AG04450 (cell line): ENCODE data around the gene SMOC1. TPM values are rescaled to one million over a fixed set of nuclear protein-coding genes. Genes with fewer than 3 reads are reported as not detected.

Experiments used
- CTCF ChIA-PET: fragments of 300-600, 350-600 bp; formaldehyde crosslinking; extraction: SDS; loops from one replicate; lab custom pipeline; 2022; ENCODE audit warnings: antibody characterized with exemption, inconsistent platforms; lab: Charles Lee
- POLR2A ChIA-PET: fragments of 350-600 bp; formaldehyde crosslinking; extraction: SDS; loops from one replicate; lab custom pipeline; 2021; ENCODE audit warnings: antibody characterized with exemption, inconsistent platforms; lab: Yijun Ruan, JAX
- DNase-seq: peaks from one replicate; pipeline ENCODE4 v3.0.0-alpha.2; 2011; ENCODE audit warnings: low read depth, low spot score
- H3K27ac ChIP-seq: one replicate; pipeline ENCODE4 v1.5.1; 2012; ENCODE audit warnings: low read depth, low read length, control low read depth
- H3K27me3 ChIP-seq: one replicate; pipeline ENCODE4 v1.6.0; 2012; ENCODE audit warnings: low read length; ENCODE audit not compliant: control insufficient read depth, insufficient read depth
- H3K4me3 ChIP-seq: 2 replicates; pipeline ENCODE4 v1.5.1; 2011; ENCODE audit warnings: mild to moderate bottlenecking, low read depth, low read length, control low read depth
- H3K9me3 ChIP-seq: 2 replicates; pipeline ENCODE4 v1.5.1; 2012; ENCODE audit warnings: low read length; ENCODE audit not compliant: control insufficient read depth, insufficient read depth
- CTCF ChIP-seq: IDR thresholded peaks from 2 replicates; pipeline ENCODE4 v1.5.1; 2011; ENCODE audit warnings: low read depth, low read length, control low read depth, inconsistent platforms
- polyA plus RNA-seq: library from polyadenylated mRNA; depleted of rRNA; stranded (reverse); fragments of >200 nt; gene quantifications from 2 replicates; pipeline ENCODE4 v1.2.3, GENCODE V29; 2011

Gene SMOC1
- polyA plus RNA-seq, 1 experiment = 19.2 TPM

GRCh38 chr14:69993326-69993725 is 114.1 kb downstream of the SMOC1 start:
- DNase-seq = no peak
- TF ChIP-seq CTCF = no peak
- ChIA-PET CTCF (no interaction called here), POLR2A (no interaction called here)
- no peak overlapping the region for H3K4me3 ChIP-seq
- H3K9me3 ChIP-seq = no peaks in the 10 kb centered on the region
- H3K27me3 ChIP-seq = no peaks in the 10 kb centered on the region
- H3K27ac ChIP-seq = no peak overlapping the region

DNA sequence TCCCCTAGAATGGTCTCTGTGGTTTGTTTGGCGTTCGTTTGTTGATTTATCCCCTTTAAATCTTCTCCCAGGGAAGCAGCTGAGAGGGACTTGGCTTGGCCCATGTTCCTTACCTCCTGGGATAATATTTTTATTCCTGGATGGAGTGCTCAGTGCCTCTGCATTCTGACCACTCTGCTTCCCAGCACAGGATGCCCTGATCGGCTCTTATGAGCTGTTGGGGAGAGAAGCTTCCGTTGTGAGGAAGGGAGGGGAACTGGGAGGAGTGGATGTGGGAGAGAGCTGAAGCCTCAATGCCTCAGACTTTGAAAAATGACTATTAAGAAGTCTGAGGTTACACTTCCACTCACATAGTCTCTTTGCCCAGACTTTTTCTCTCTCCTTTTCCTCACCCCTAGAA is 114.8 kb downstream of the SMOC1 start:
- no peak for DNase-seq
- Histone ChIP-seq H3K27ac (no peak overlapping the region), H3K27me3 (no peaks in the 10 kb centered on the region), H3K4me3 (no peak overlapping the region), H3K9me3 (no peaks in the 10 kb centered on the region)
- POLR2A ChIA-PET = no interaction called here
- CTCF ChIA-PET = no interaction called here
- TF ChIP-seq CTCF = no peak

DNA sequence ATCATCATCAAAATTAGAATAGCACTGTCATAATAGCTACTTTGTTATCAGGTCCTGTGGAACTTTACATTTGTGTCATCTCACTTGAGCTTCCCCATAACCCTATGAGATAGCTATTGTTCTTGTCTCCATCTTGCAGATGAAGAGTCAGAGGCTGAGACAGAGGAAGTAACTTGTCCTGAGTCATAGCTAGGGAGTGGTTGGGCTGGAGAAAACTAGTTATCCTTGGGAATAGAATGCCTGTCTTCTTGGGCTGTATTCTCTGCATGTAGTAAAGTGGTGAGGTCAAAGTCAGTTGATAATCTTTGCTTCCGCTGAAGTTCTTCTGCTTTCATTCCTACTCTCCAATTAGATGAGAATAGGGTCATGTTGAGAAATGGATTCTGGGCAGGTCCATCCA is 117.0 kb downstream of the SMOC1 start:
- Histone ChIP-seq H3K9me3 (no peaks in the 10 kb centered on the region), H3K27me3 (no peaks in the 10 kb centered on the region), H3K27ac (no peak overlapping the region), H3K4me3 (no peak overlapping the region)
- TF ChIP-seq CTCF = no peak
- POLR2A ChIA-PET = no interaction called here
- CTCF ChIA-PET = no interaction called here
- DNase-seq = no peak

DNA sequence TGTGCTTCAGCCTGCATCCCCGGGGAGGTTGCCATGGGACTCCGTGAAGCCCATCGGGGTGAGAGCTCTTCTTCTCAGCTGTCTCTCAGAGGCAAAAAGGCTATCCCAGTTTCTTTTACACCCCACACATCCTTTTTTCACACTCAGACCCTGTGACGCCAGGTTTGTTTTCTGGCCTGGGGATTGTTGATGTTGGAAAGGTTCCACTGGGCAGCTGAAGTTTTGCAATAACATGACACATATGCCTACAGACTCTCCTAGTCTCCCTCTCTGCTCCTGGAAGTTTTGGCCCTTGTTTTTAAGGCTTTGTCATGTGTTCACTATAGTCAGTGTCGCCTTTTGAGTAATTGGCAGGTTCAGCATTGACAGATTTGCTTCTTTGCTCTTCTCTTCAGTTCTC is 118.6 kb downstream of the SMOC1 start:
- ChIA-PET CTCF (interaction anchor here (1.4 kb wide), 1 partner anchor 30 kb away, joined by 7 read pairs; no protein-coding TSS in a partner anchor), POLR2A (interaction anchor here (1.1 kb wide), 1 partner anchor 12 kb away, joined by 3 read pairs; no protein-coding TSS in a partner anchor)
- Histone ChIP-seq H3K9me3 (no peaks in the 10 kb centered on the region), H3K4me3 (no peak overlapping the region), H3K27ac (peak overlapping the region; percentile 80), H3K27me3 (no peaks in the 10 kb centered on the region)
- no peak for TF ChIP-seq CTCF
- DNase-seq = peak; percentile 82

DNA sequence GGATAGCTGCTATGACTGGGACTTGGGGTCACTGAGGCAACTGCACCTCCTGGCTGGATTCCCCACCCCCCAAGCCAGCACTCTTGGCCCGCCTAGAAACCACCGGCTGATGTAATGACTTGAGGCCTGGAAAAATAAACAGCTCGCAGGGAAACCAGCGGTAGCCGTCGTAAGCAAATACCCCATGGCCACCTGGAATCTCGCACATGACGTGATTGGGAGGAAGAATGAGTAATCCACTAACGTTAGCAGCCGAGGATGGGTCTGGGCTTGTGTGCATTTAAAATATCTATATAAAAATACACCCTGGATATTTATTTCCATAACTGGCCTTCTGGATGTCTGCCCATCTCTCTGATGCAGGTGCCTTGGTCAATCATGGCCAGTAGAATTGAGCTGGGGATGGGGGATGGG is 120.1 kb downstream of the SMOC1 start:
- no peak for TF ChIP-seq CTCF
- peak; percentile 97 for DNase-seq
- H3K27ac ChIP-seq = peak overlapping the region; percentile 89
- ChIA-PET POLR2A (interaction anchor here (1.1 kb wide), 1 partner anchor 125 kb away, joined by 6 read pairs; no protein-coding TSS in a partner anchor), CTCF (interaction anchor here (1.0 kb wide), 1 partner anchor 17 kb away, joined by 3 read pairs; no protein-coding TSS in a partner anchor)
- no peak overlapping the region for H3K4me3 ChIP-seq
- H3K27me3 ChIP-seq = no peaks in the 10 kb centered on the region
- no peaks in the 10 kb centered on the region for H3K9me3 ChIP-seq
